HepG2 (cell line): Measurements from ENCODE around the gene TM4SF1. TPM values are rescaled to one million over a fixed set of nuclear protein-coding genes. Genes with fewer than 3 reads are reported as not detected.

Source experiments
- CTCF ChIP-seq: sonication (generic); formaldehyde crosslinking; IDR thresholded peaks from 2 replicates; pipeline ENCODE4 v1.5.0; 2020; ENCODE audit warnings: mild to moderate bottlenecking, missing genetic modification reagents, moderate library complexity
- FOXP1 ChIP-seq, 2 experiments: fragments of 450-650 bp in 1 of 2; IDR thresholded peaks; 2 replicates each; pipeline ENCODE4 v1.6.1; 2017 to 2018; ENCODE audit warnings: antibody characterized with exemption in 1 of 2
- GATAD2A ChIP-seq: IDR thresholded peaks from 2 replicates; pipeline ENCODE4 v1.6.1; 2016
- GLMP ChIP-seq: sonication (generic); formaldehyde crosslinking; IDR thresholded peaks from 2 replicates; pipeline ENCODE4 v1.9.0; 2021; ENCODE audit warnings: missing genetic modification reagents, mild to moderate bottlenecking, borderline replicate concordance
- KDM1A ChIP-seq: IDR thresholded peaks from 2 replicates; pipeline ENCODE4 v1.6.1; 2016; ENCODE audit warnings: missing compliant biosample characterization
- KLF12 ChIP-seq: sonication (generic); formaldehyde crosslinking; IDR thresholded peaks from 2 replicates; pipeline ENCODE4 v1.4.0; 2020; ENCODE audit warnings: missing genetic modification reagents, borderline replicate concordance
- MXD4 ChIP-seq: IDR thresholded peaks from 2 replicates; pipeline ENCODE4 v1.6.1; 2016; ENCODE audit warnings: mild to moderate bottlenecking, missing biosample characterization, missing genetic modification reagents
- NFAT5 ChIP-seq: sonication (generic); formaldehyde crosslinking; IDR thresholded peaks from 2 replicates; pipeline ENCODE4 v1.4.0; 2020; ENCODE audit warnings: missing genetic modification reagents
- SAFB2 ChIP-seq: sonication (generic); formaldehyde crosslinking; IDR thresholded peaks from 2 replicates; pipeline ENCODE4 v1.5.1; 2020; ENCODE audit warnings: missing genetic modification reagents, low read depth, mild to moderate bottlenecking, borderline replicate concordance
- SMC3 ChIP-seq: IDR thresholded peaks from 2 replicates; pipeline ENCODE4 v1.6.1; 2011; ENCODE audit warnings: low read length, improper control_type of control experiment
- TRIM24 ChIP-seq: sonication (generic); formaldehyde crosslinking; IDR thresholded peaks from 2 replicates; pipeline ENCODE4 v1.8.0; 2022; ENCODE audit warnings: mild to moderate bottlenecking, missing genetic modification reagents
- ZNF335 ChIP-seq: sonication (generic); formaldehyde crosslinking; IDR thresholded peaks from 2 replicates; pipeline ENCODE4 v1.4.0; 2020; ENCODE audit warnings: missing genetic modification reagents
- ZNF350 ChIP-seq: sonication (generic); formaldehyde crosslinking; IDR thresholded peaks from 2 replicates; pipeline ENCODE4 v1.4.0; 2020; ENCODE audit warnings: mild to moderate bottlenecking, low read depth, missing genetic modification reagents, borderline replicate concordance
- ZNF574 ChIP-seq: sonication (generic); formaldehyde crosslinking; IDR thresholded peaks from 2 replicates; pipeline ENCODE4 v1.4.0; 2020; ENCODE audit warnings: missing genetic modification reagents
- ZNF737 ChIP-seq: sonication (generic); formaldehyde crosslinking; IDR thresholded peaks from 2 replicates; pipeline ENCODE4 v1.5.0; 2020; ENCODE audit warnings: missing genetic modification reagents, mild to moderate bottlenecking, borderline replicate concordance
- ZNF839 ChIP-seq: sonication (generic); formaldehyde crosslinking; IDR thresholded peaks from 2 replicates; pipeline ENCODE4 v1.4.0; 2020; ENCODE audit warnings: missing genetic modification reagents, mild to moderate bottlenecking, borderline replicate concordance
- ZSCAN12 ChIP-seq: sonication (generic); formaldehyde crosslinking; IDR thresholded peaks from 2 replicates; pipeline ENCODE4 v1.9.0; 2021; ENCODE audit warnings: mild to moderate bottlenecking, missing genetic modification reagents
- polyA plus RNA-seq, 8 experiments: library from polyadenylated mRNA; depleted of rRNA in 3 of 8; stranded (reverse) in 7 of 8; unstranded in 1 of 8; fragments of >200 nt; fragmentation: Illumina TruSeq in 4 of 8; extraction: Trizol in 4 of 8; gene quantifications; 2 replicates each; pipeline versions ENCODE4 v1.2.1 to v1.2.3, GENCODE V29; 2011 to 2016; ENCODE audit warnings: low read depth in 4 of 8, missing spikeins in 1 of 8, mixed read lengths in 1 of 8; ENCODE audit not compliant: insufficient read depth in 1 of 8
- total RNA-seq, 5 experiments: library from RNA; depleted of rRNA; stranded (reverse); fragments of >200 nt; fragmentation: Illumina TruSeq; extraction: Trizol; gene quantifications; 2 replicates each; pipeline ENCODE4 v1.2.3, GENCODE V29; 2016; ENCODE audit warnings: low read depth in 1 of 5

TM4SF1 gene
- total and polyA plus RNA-seq, 2 of the 13 experiments (the other 11 are each of a cell fraction or from before 2014, with no cell fraction given) = 431 to 1,359 TPM

- TF ChIP-seq MXD4 (CRISPR knock-in tag) = no peak
- no peak for TF ChIP-seq ZNF737 (CRISPR knock-in tag)
- no peak for TF ChIP-seq ZNF574 (CRISPR knock-in tag)
- peak; percentile 37; the same call in 1 of the 2 replicates for TF ChIP-seq SMC3
- no peak for TF ChIP-seq GLMP (CRISPR knock-in tag)
- no peak for TF ChIP-seq KDM1A
- no peak for TF ChIP-seq ZNF839
- peak; percentile 97 for TF ChIP-seq GATAD2A (CRISPR knock-in tag)
- no peak for TF ChIP-seq SAFB2 (CRISPR knock-in tag)
- TF ChIP-seq ZNF350 (CRISPR knock-in tag) = no peak
- no peak for TF ChIP-seq ZSCAN12 (CRISPR knock-in tag)
- TF ChIP-seq TRIM24 (CRISPR knock-in tag) = no peak
- TF ChIP-seq ZNF335 = no peak
- TF ChIP-seq KLF12 (CRISPR knock-in tag) = no peak
- peak; percentile 60; the same call in 1 of the 2 replicates for TF ChIP-seq FOXP1 (IDR thresholded peaks at IDR 0.05)
- peak; percentile 94 for TF ChIP-seq FOXP1 (CRISPR knock-in tag; IDR thresholded peaks at IDR 0.05)
- no peak for TF ChIP-seq NFAT5
- no peak for TF ChIP-seq CTCF (CRISPR knock-in tag)
Measured at GRCh38 chr3:149401212-149401925, 23.9 kb upstream of the TM4SF1 start (continued).
